IMR-90 (cell line): Measurements from ENCODE around the gene SLC23A2. TPM values are rescaled to one million over a fixed set of nuclear protein-coding genes. Genes with fewer than 3 reads are reported as not detected.

Experiments
- ATAC-seq: fragments of 200-7000 bp; cut with Tn5 transposase; 2 replicates; pipeline ENCODE4 v1.9.1; 2020; ENCODE audit warnings: low read depth, mild to moderate bottlenecking, moderate library complexity
- BruUV-seq: library from RNA; stranded (reverse); fragments of 400-500 nt; replicated peaks from 2 replicates; lab custom pipeline; 2021; lab: Mats Ljungman, UMichigan
- CTCF ChIA-PET: fragments of 300-600 bp; formaldehyde crosslinking; extraction: SDS; loops from one replicate; lab custom pipeline; 2021; ENCODE audit warnings: antibody characterized with exemption; lab: Yijun Ruan, JAX
- POLR2A ChIA-PET: fragments of 300-600 bp; sonication (Branson Sonifier 250); formaldehyde crosslinking; loops from one replicate; lab custom pipeline; 2022; ENCODE audit warnings: antibody characterized with exemption; ENCODE audit not compliant: unreplicated experiment; lab: Charles Lee
- DNase-seq: peaks from one replicate; pipeline ENCODE4 v3.0.0; 2013
- H2AFZ ChIP-seq: replicated peaks from 2 replicates; pipeline ENCODE3; 2013; ENCODE audit warnings: low read length, mild to moderate bottlenecking; ENCODE audit not compliant: poor library complexity
- H2AK5ac ChIP-seq: 2 replicates; pipeline ENCODE4 v1.6.1; 2013; ENCODE audit warnings: low read depth, low read length, inconsistent platforms
- H2AK9ac ChIP-seq: replicated peaks from 2 replicates; pipeline ENCODE3; 2013; ENCODE audit warnings: mild to moderate bottlenecking, low read depth, low read length, moderate library complexity; ENCODE audit not compliant: poor library complexity
- H2BK120ac ChIP-seq: 2 replicates; pipeline ENCODE4 v1.6.1; 2013; ENCODE audit warnings: low read depth, low read length, inconsistent platforms
- H2BK15ac ChIP-seq: 3 replicates; pipeline ENCODE4 v1.6.1; 2013; ENCODE audit warnings: low read depth, low read length, inconsistent platforms
- H2BK20ac ChIP-seq: 2 replicates; pipeline ENCODE4 v1.6.1; 2013; ENCODE audit warnings: low read depth, mild to moderate bottlenecking, inconsistent platforms, low read length, moderate library complexity
- H2BK5ac ChIP-seq: 2 replicates; pipeline ENCODE4 v1.6.1; 2013; ENCODE audit warnings: mild to moderate bottlenecking, low read depth, low read length, inconsistent platforms; ENCODE audit not compliant: poor library complexity, severe bottlenecking
- H3K14ac ChIP-seq: replicated peaks from 2 replicates; pipeline ENCODE4 v1.6.1; 2013; ENCODE audit warnings: low read depth, low read length, inconsistent platforms
- H3K18ac ChIP-seq: 2 replicates; pipeline ENCODE4 v1.6.1; 2013; ENCODE audit warnings: low read depth, low read length, control low read depth
- H3K23ac ChIP-seq: 2 replicates; pipeline ENCODE4 v1.6.1; 2013; ENCODE audit warnings: low read depth, low read length, inconsistent platforms
- H3K27ac ChIP-seq: 2 replicates; pipeline ENCODE4 v1.5.1; 2013; ENCODE audit warnings: mild to moderate bottlenecking, control low read depth, low read length; ENCODE audit not compliant: insufficient read depth
- H3K27me3 ChIP-seq: 2 replicates; pipeline ENCODE4 v1.6.1; 2013; ENCODE audit warnings: low read length; ENCODE audit not compliant: control insufficient read depth, insufficient read depth
- H3K36me3 ChIP-seq: 2 replicates; pipeline ENCODE4 v1.6.1; 2013; ENCODE audit warnings: low read length, mixed read lengths; ENCODE audit not compliant: control insufficient read depth, insufficient read depth
- H3K4ac ChIP-seq: 2 replicates; pipeline ENCODE4 v1.6.1; 2013; ENCODE audit warnings: low read depth, low read length, inconsistent platforms
- H3K4me1 ChIP-seq: 2 replicates; pipeline ENCODE4 v1.6.1; 2013; ENCODE audit warnings: low read length, mixed read lengths; ENCODE audit not compliant: control insufficient read depth, insufficient read depth
- H3K4me2 ChIP-seq: 2 replicates; pipeline ENCODE4 v1.6.1; 2013; ENCODE audit warnings: low read depth, mild to moderate bottlenecking, control low read depth, low read length, moderate library complexity
- H3K4me3 ChIP-seq: 2 replicates; pipeline ENCODE4 v1.5.1; 2013; ENCODE audit warnings: low read depth, mild to moderate bottlenecking, control low read depth, low read length, moderate library complexity; ENCODE audit not compliant: insufficient read depth
- H3K56ac ChIP-seq: 2 replicates; pipeline ENCODE4 v1.6.1; 2013; ENCODE audit warnings: low read length, inconsistent platforms; ENCODE audit not compliant: insufficient read depth; ENCODE audit errors: extremely low read depth
- H3K79me1 ChIP-seq, 2 experiments: 2 replicates each; pipeline ENCODE4 v1.6.1; 2013; ENCODE audit warnings: low read length in 2 of 2, inconsistent platforms in 1 of 2, low read depth in 1 of 2
- H3K9ac ChIP-seq: 2 replicates; pipeline ENCODE4 v1.6.1; 2013; ENCODE audit warnings: low read depth, low read length, control low read depth
- H3K9me1 ChIP-seq: 2 replicates; pipeline ENCODE4 v1.6.1; 2013; ENCODE audit warnings: low read length, inconsistent platforms; ENCODE audit not compliant: insufficient read depth
- H3K9me3 ChIP-seq: 2 replicates; pipeline ENCODE4 v1.6.1; 2013; ENCODE audit warnings: low read length; ENCODE audit not compliant: control insufficient read depth, insufficient read depth
- H4K20me1 ChIP-seq: 2 replicates; pipeline ENCODE4 v1.6.1; 2013; ENCODE audit warnings: low read length, inconsistent platforms; ENCODE audit not compliant: insufficient read depth
- H4K5ac ChIP-seq: 2 replicates; pipeline ENCODE4 v1.6.1; 2013; ENCODE audit warnings: mild to moderate bottlenecking, low read depth, low read length, control low read depth
- H4K8ac ChIP-seq, 2 experiments: 2 replicates each; pipeline ENCODE4 v1.6.1; 2013; ENCODE audit warnings: low read depth in 2 of 2, low read length in 2 of 2, control low read depth in 1 of 2, inconsistent platforms in 1 of 2
- H4K91ac ChIP-seq: 2 replicates; pipeline ENCODE4 v1.6.1; 2013; ENCODE audit warnings: low read depth, low read length, inconsistent platforms; ENCODE audit not compliant: insufficient read depth
- BHLHE40 ChIP-seq: fragments of 150-350 bp; IDR thresholded peaks from 2 replicates; pipeline ENCODE4 v1.6.1; 2016; ENCODE audit warnings: mild to moderate bottlenecking, low read depth, low read length
- CEBPB ChIP-seq: IDR thresholded peaks from 2 replicates; pipeline ENCODE4 v1.6.1; 2012; ENCODE audit warnings: low read depth, low read length, improper control_type of control experiment
- CHD1 ChIP-seq: IDR thresholded peaks from 2 replicates; pipeline ENCODE4 v1.6.1; 2012; ENCODE audit warnings: low read depth, low read length, improper control_type of control experiment
- CTCF ChIP-seq: conservative IDR thresholded peaks from 2 replicates; pipeline ENCODE4 v1.5.1; 2012; ENCODE audit warnings: mild to moderate bottlenecking, low read depth, low read length, improper control_type of control experiment
- ELK1 ChIP-seq: fragments of 150-350 bp; IDR thresholded peaks from 2 replicates; pipeline ENCODE4 v1.6.1; 2016; ENCODE audit warnings: low read depth, mild to moderate bottlenecking, low read length, moderate library complexity, borderline replicate concordance
- FOS ChIP-seq: fragments of 150-350 bp; IDR thresholded peaks from 2 replicates; pipeline ENCODE4 v1.6.1; 2016; ENCODE audit warnings: low read depth, low read length
- MAFK ChIP-seq: IDR thresholded peaks from 2 replicates; pipeline ENCODE4 v1.6.1; 2012; ENCODE audit warnings: low read depth, low read length, improper control_type of control experiment
- MAZ ChIP-seq: IDR thresholded peaks from 2 replicates; pipeline ENCODE4 v1.6.1; 2012; ENCODE audit warnings: low read depth, mild to moderate bottlenecking, low read length, improper control_type of control experiment, moderate library complexity, borderline replicate concordance
- MXI1 ChIP-seq: IDR thresholded peaks from 2 replicates; pipeline ENCODE4 v1.6.1; 2012; ENCODE audit warnings: low read depth, mild to moderate bottlenecking, low read length, moderate library complexity, borderline replicate concordance
- NFE2L2 ChIP-seq: fragments of 150-350 bp; IDR thresholded peaks from 2 replicates; pipeline ENCODE4 v1.6.1; 2016; ENCODE audit warnings: low read depth, mild to moderate bottlenecking, low read length
- POLR2A ChIP-seq: IDR thresholded peaks from 2 replicates; pipeline ENCODE4 v1.6.1; 2012; ENCODE audit warnings: mild to moderate bottlenecking, low read depth, low read length
- RAD21 ChIP-seq: IDR thresholded peaks from 2 replicates; pipeline ENCODE4 v1.6.1; 2012; ENCODE audit warnings: low read length, improper control_type of control experiment
- RCOR1 ChIP-seq: IDR thresholded peaks from 2 replicates; pipeline ENCODE4 v1.6.1; 2012; ENCODE audit warnings: mild to moderate bottlenecking, low read length, improper control_type of control experiment; ENCODE audit not compliant: insufficient replicate concordance
- RFX5 ChIP-seq: IDR thresholded peaks from 2 replicates; pipeline ENCODE4 v1.8.0; 2012; ENCODE audit warnings: low read depth, mild to moderate bottlenecking, low read length, moderate library complexity
- SMC3 ChIP-seq: fragments of 150-350 bp; IDR thresholded peaks from 2 replicates; pipeline ENCODE4 v1.6.1; 2016; ENCODE audit warnings: low read depth, mild to moderate bottlenecking, antibody characterized with exemption, low read length, moderate library complexity
- WGBS, 2 experiments: methylation state at CpG; one replicate each; pipeline versions ENCODE4 v1.1.5 to v1.1.7; 2013; ENCODE audit warnings: missing lambda C conversion rate in 2 of 2; ENCODE audit not compliant: insufficient read length in 1 of 2; ENCODE audit errors: extremely low coverage in 2 of 2; 5-methylcytosine and 5-hydroxymethylcytosine counted together
- dilution Hi-C: fragments of 300-500 bp; cut with HindIII; formaldehyde crosslinking; loops from one replicate; pipeline ENCODE4 v1.14.3; 2018; ENCODE audit warnings: low sequenced_read_pairs; ENCODE audit not compliant: unreplicated experiment
- in situ Hi-C: fragments of 300-500 bp; cut with MboI; formaldehyde crosslinking; loops from 3 replicates; pipeline ENCODE4 v1.14.3; 2019; ENCODE audit warnings: low sequenced_read_pairs, inconsistent platforms, mixed read lengths
- intact Hi-C: fragments of 100-400 bp; cut with micrococcal nuclease; formaldehyde crosslinking; loops from 2 replicates; pipeline ENCODE4 v1.10.0; 2022
- polyA plus RNA-seq, 3 experiments: library from polyadenylated mRNA; depleted of rRNA; stranded (reverse); fragments of >200 nt; gene quantifications; 2 replicates each; pipeline ENCODE4 v1.2.3, GENCODE V29; 2012; ENCODE audit warnings: low replicate concordance in 1 of 3
- total RNA-seq: library from RNA; depleted of rRNA; stranded (reverse); fragments of >200 nt; gene quantifications from 2 replicates; pipeline ENCODE4 v1.2.3, GENCODE V29; 2012
- TF ChIP-seq, protein P1 (sequence below): fragments of 150-350 bp; IDR thresholded peaks from 2 replicates; pipeline ENCODE4 v1.6.1; 2017; ENCODE audit warnings: mild to moderate bottlenecking, antibody characterized with exemption, low read length, low read depth

SLC23A2 gene
- total and polyA plus RNA-seq, 2 of the 4 experiments (the other 2 are of a cell fraction): 10.2 to 14.4 TPM

GRCh38 chr20:5005326-5005725, 4.0 kb upstream of the SLC23A2 start:
- Histone ChIP-seq H3K9me3 (no peaks in the 10 kb centered on the region), H2BK5ac (no peak overlapping the region), H3K18ac (no peak overlapping the region), H3K9ac (no peak overlapping the region), H3K27me3 (no peaks in the 10 kb centered on the region), H2AFZ (no peak overlapping the region), H3K4me1 (peaks cover under 1% of the 10 kb centered on the region; the same call in 1 of the 2 replicates), H3K56ac (no peak overlapping the region), H3K36me3 (no peaks in the 10 kb centered on the region), H2BK20ac (no peak overlapping the region), H3K23ac (no peak overlapping the region), H3K14ac (no peak overlapping the region), H2AK9ac (no peak overlapping the region), H3K9me1 (peaks cover 3% of the 10 kb centered on the region; the same call in 1 of the 2 replicates), H3K4me2 (no peak overlapping the region), H4K8ac (no peak overlapping the region), H4K91ac (no peak overlapping the region), H4K5ac (no peak overlapping the region), H4K20me1 (no peaks in the 10 kb centered on the region), H2AK5ac (no peak overlapping the region), H3K27ac (no peak overlapping the region), H3K79me1 (peaks cover 3 to 4% of the 10 kb centered on the region in 2 experiments; a peak in 3 of 4 replicates), H2BK120ac (no peak overlapping the region), H3K4ac (no peak overlapping the region), H3K4me3 (no peak overlapping the region), H2BK15ac (no peak overlapping the region)
- 100% methylated on average over 1 of the region's 4 CpGs; no CpG with 5 or more reads in 1 of the 2 experiments for WGBS, 2 experiments
- dilution Hi-C loops: no loop called here
- CTCF ChIA-PET: no interaction called here
- BruUV-seq: no TSS peak
- intact Hi-C loops: no loop called here
- ATAC-seq (no peak), DNase-seq (no peak)
- TF ChIP-seq POLR2A (no peak), CEBPB (no peak), RCOR1 (no peak), NFE2L2 (no peak), SMC3 (no peak), FOS (no peak), CHD1 (no peak), RFX5 (no peak), RAD21 (no peak), MXI1 (no peak), BHLHE40 (no peak), ELK1 (no peak), CTCF (no peak), MAZ (no peak), MAFK (no peak)
- TF ChIP-seq, protein P1, sequence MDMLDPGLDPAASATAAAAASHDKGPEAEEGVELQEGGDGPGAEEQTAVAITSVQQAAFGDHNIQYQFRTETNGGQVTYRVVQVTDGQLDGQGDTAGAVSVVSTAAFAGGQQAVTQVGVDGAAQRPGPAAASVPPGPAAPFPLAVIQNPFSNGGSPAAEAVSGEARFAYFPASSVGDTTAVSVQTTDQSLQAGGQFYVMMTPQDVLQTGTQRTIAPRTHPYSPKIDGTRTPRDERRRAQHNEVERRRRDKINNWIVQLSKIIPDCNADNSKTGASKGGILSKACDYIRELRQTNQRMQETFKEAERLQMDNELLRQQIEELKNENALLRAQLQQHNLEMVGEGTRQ: no peak
- in situ Hi-C loops: no loop called here
- POLR2A ChIA-PET: interaction anchor here (0.6 kb wide), 1 partner anchor 24 kb away, joined by 4 read pairs; no protein-coding TSS in a partner anchor
